Lower leg skin (tissue), 3 donors: ENCODE results near the gene SHLD2.
"Not testable (repeated sequence)": the region's sequence is repeated elsewhere in the genome, so short reads cannot be mapped to it uniquely, and the experiment has no call there.

Source experiments
- CTCF ChIP-seq, 3 donors: fragments of 450-650 bp; IDR thresholded peaks; one replicate each; pipeline ENCODE4 v1.5.1; 2016; ENCODE audit warnings: antibody characterized with exemption in 3 of 3, mild to moderate bottlenecking in 3 of 3, moderate library complexity in 2 of 3
- POLR2A ChIP-seq, 2 donors: fragments of 450-650 bp; IDR thresholded peaks; one replicate each; pipeline ENCODE4 v1.6.1; 2016 to 2017; ENCODE audit warnings: antibody characterized with exemption in 2 of 2, mild to moderate bottlenecking in 1 of 2, moderate library complexity in 1 of 2

DNA sequence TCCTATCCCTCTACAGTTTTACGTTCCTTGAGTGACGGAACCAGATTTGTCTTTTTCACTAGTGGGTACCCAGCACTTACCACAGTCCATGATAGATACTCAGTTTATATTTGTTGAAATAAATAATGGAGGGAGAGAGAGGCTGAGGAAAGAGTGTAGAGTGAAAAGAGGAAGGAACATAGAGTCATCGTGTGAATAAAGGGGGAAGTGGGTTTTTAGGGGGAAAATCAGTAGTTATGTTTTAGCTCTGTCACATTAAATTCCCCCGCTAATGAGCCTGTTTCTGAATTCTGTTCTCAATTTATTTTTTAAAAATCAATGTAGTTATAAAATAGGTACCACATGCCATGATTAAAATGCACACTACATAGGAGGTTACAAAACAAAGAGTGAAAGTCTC lies 91.0 kb downstream of the SHLD2 start:
- not testable (repeated sequence) for TF ChIP-seq CTCF, POLR2A (IDR thresholded peaks at IDR 0.05)
